Fibroblast of lung (primary cell): ENCODE data around the gene RNPC3. TPM values are rescaled to one million over a fixed set of nuclear protein-coding genes. Genes with fewer than 3 reads are reported as not detected.

ENCODE experiments used
- DNase-seq, 2 donors: peaks; one replicate each; pipeline versions ENCODE4 v3.0.0 to v3.0.0-alpha.2; 2010; ENCODE audit warnings: low read depth in 2 of 2
- H2AFZ ChIP-seq: 2 replicates; pipeline ENCODE4 v1.5.1; 2012; ENCODE audit warnings: low read length, control low read depth, inconsistent platforms
- H3K27ac ChIP-seq: 2 replicates; pipeline ENCODE4 v1.5.1; 2011; ENCODE audit warnings: low read length, control low read depth; ENCODE audit not compliant: insufficient read depth
- H3K27me3 ChIP-seq: 2 replicates; pipeline ENCODE4 v1.5.1; 2011; ENCODE audit warnings: mild to moderate bottlenecking, low read length; ENCODE audit not compliant: control insufficient read depth, insufficient read depth
- H3K36me3 ChIP-seq: 2 replicates; pipeline ENCODE4 v1.5.1; 2011; ENCODE audit warnings: low read length; ENCODE audit not compliant: control insufficient read depth, insufficient read depth
- H3K4me1 ChIP-seq: 2 replicates; pipeline ENCODE4 v1.5.1; 2011; ENCODE audit warnings: low read length; ENCODE audit not compliant: control insufficient read depth, insufficient read depth; ENCODE audit errors: extremely low read depth
- H3K4me2 ChIP-seq: 2 replicates; pipeline ENCODE4 v1.5.1; 2011; ENCODE audit warnings: low read length, control low read depth; ENCODE audit not compliant: insufficient read depth; ENCODE audit errors: extremely low read depth
- H3K4me3 ChIP-seq, 4 experiments: fragments of 200-600 bp in 1 of 4; sonication (generic) in 1 of 4; replicated peaks in 1 of 4; 2 replicates each; pipeline ENCODE4 v1.5.1; 2011 to 2016; ENCODE audit warnings: low read length in 4 of 4, low read depth in 3 of 4, mild to moderate bottlenecking in 3 of 4, control low read depth in 2 of 4, inconsistent platforms in 1 of 4, mixed read lengths in 1 of 4; ENCODE audit not compliant: insufficient read depth in 1 of 4; ENCODE audit errors: control extremely low read depth in 1 of 4
- H3K79me2 ChIP-seq: 2 replicates; pipeline ENCODE4 v1.5.1; 2012; ENCODE audit warnings: mild to moderate bottlenecking, low read length, inconsistent platforms; ENCODE audit not compliant: control insufficient read depth, insufficient read depth
- H3K9ac ChIP-seq: 2 replicates; pipeline ENCODE4 v1.5.1; 2011; ENCODE audit warnings: mild to moderate bottlenecking, low read length, control low read depth; ENCODE audit not compliant: insufficient read depth
- H3K9me3 ChIP-seq: 2 replicates; pipeline ENCODE4 v1.5.1; 2012; ENCODE audit warnings: low read depth, low read length; ENCODE audit not compliant: control insufficient read depth, insufficient read depth
- H4K20me1 ChIP-seq: 2 replicates; pipeline ENCODE4 v1.5.1; 2011; ENCODE audit warnings: low read length; ENCODE audit not compliant: control insufficient read depth, insufficient read depth; ENCODE audit errors: extremely low read depth
- CTCF ChIP-seq, 2 donors: IDR thresholded peaks in 1 of 2; conservative IDR thresholded peaks in 1 of 2; 1 replicate in 1 of 2; 2 replicates in 1 of 2; pipeline ENCODE4 v1.5.1; 2011 to 2012; ENCODE audit warnings: low read length in 2 of 2, control low read depth in 1 of 2, inconsistent platforms in 1 of 2, low read depth in 1 of 2, mild to moderate bottlenecking in 1 of 2
- EZH2 ChIP-seq: IDR thresholded peaks from 2 replicates; pipeline ENCODE4 v1.5.1; 2012; ENCODE audit warnings: low read length, control low read depth, mild to moderate bottlenecking; ENCODE audit errors: missing control alignments
- polyA plus RNA-seq, 2 donors: library from polyadenylated mRNA; depleted of rRNA in 1 of 2; stranded (reverse) in 1 of 2; unstranded in 1 of 2; fragments of >200 nt; gene quantifications; 2 replicates each; pipeline ENCODE4 v1.2.1, GENCODE V29; 2011 to 2012; ENCODE audit warnings: missing spikeins in 1 of 2
- total RNA-seq: library from RNA; depleted of rRNA; stranded (reverse); fragments of >200 nt; gene quantifications from 2 replicates; pipeline ENCODE4 v1.2.1, GENCODE V29; 2014

The RNPC3 gene
- total and polyA plus RNA-seq, 2 donors (not counting 1 experiment from before 2014, with no cell fraction given), result 5.6 to 10.9 TPM

GRCh38 chr1:103492003-103492625 is 33.4 kb upstream of the RNPC3 start:
- H3K9me3 ChIP-seq, result no peaks in the 10 kb centered on the region
- no peak overlapping the region for H3K9ac ChIP-seq
- no peak for TF ChIP-seq EZH2
- TF ChIP-seq CTCF (conservative IDR thresholded peaks at IDR 0.05 in 1 of 2, IDR thresholded peaks at IDR 0.05 in 1 of 2; ENCODE audit: low read depth in 1 of 2, low read length in 2 of 2), result no peak
- H3K79me2 ChIP-seq, result no peaks in the 10 kb centered on the region
- H3K27me3 ChIP-seq, result no peaks in the 10 kb centered on the region
- no peaks in the 10 kb centered on the region for H3K36me3 ChIP-seq
- H4K20me1 ChIP-seq, result no peaks in the 10 kb centered on the region
- no peak overlapping the region for H3K4me2 ChIP-seq
- no peak overlapping the region for H3K27ac ChIP-seq
- peaks cover 3% of the 10 kb centered on the region for H3K4me1 ChIP-seq
- no peak overlapping the region for H3K4me3 ChIP-seq
- DNase-seq, result peak in 1 of 2 donors; percentile 64
- H2AFZ ChIP-seq, result no peak overlapping the region

DNA sequence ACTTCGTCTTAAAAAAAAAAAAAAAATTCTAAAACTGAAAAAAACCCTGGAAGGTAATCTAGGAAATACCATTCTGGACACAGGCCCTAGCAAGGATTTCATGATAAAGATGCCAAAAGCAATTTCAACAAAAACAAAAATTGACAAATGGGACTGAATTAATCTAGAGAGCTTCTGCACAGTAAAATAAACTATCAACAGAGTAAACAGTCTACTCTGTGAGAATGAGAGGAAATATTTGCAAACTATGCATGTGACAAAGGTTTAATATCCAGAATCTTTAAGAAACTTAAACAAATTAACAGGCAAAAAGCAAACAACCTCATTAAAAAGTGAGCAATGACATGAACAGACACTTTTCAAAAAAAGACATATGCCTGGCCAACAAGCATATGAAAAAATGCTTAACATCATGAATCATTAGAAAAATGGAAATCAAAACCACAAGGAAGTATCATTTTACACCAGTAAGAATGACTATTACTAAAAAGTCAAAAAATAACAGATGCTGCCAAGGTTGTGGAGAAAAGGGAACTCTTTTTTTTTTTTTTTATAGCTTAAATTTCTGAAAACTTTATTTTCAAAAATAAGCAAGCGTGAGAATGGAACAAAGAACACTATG is 29.4 kb upstream of the RNPC3 start:
- Histone ChIP-seq H3K27me3 (no peaks in the 10 kb centered on the region), H4K20me1 (no peaks in the 10 kb centered on the region), H3K4me1 (peaks cover 3% of the 10 kb centered on the region), H3K9me3 (no peaks in the 10 kb centered on the region), H3K27ac (no peak overlapping the region), H3K36me3 (no peaks in the 10 kb centered on the region), H2AFZ (no peak overlapping the region), H3K4me3 (no peak overlapping the region), H3K9ac (no peak overlapping the region), H3K4me2 (peak overlapping the region; percentile 21), H3K79me2 (no peaks in the 10 kb centered on the region)
- DNase-seq, result peak; percentile 72 to 80
- no peak for TF ChIP-seq EZH2

- Histone ChIP-seq H3K4me1 (peaks cover 3% of the 10 kb centered on the region), H3K27me3 (no peaks in the 10 kb centered on the region), H3K9me3 (no peaks in the 10 kb centered on the region), H3K4me3 (no peak overlapping the region), H2AFZ (no peak overlapping the region), H3K36me3 (no peaks in the 10 kb centered on the region), H3K27ac (no peak overlapping the region), H3K9ac (no peak overlapping the region), H3K79me2 (no peaks in the 10 kb centered on the region), H3K4me2 (no peak overlapping the region), H4K20me1 (no peaks in the 10 kb centered on the region)
- no peak for DNase-seq
- TF ChIP-seq EZH2 (no peak), CTCF (conservative IDR thresholded peaks at IDR 0.05 in 1 of 2, IDR thresholded peaks at IDR 0.05 in 1 of 2; ENCODE audit: low read depth in 1 of 2, low read length in 2 of 2) (no peak)
Measured at GRCh38 chr1:103497404-103497803, 28.1 kb upstream of the RNPC3 start.
